Astrocyte (in vitro differentiated cells and primary cell): ENCODE results near the gene WDR45.

Experiments used
- EZH2 ChIP-seq: IDR thresholded peaks from 2 replicates; pipeline ENCODE4 v1.6.1; 2012; ENCODE audit warnings: mild to moderate bottlenecking, low read length, inconsistent platforms; ENCODE audit not compliant: insufficient read depth
- TF ChIP-seq, protein P1 (sequence below): IDR thresholded peaks from 2 replicates; pipeline ENCODE4 v1.5.1; 2011; ENCODE audit warnings: low read depth, mild to moderate bottlenecking, inconsistent platforms, low read length, moderate library complexity; ENCODE audit not compliant: insufficient read depth

DNA sequence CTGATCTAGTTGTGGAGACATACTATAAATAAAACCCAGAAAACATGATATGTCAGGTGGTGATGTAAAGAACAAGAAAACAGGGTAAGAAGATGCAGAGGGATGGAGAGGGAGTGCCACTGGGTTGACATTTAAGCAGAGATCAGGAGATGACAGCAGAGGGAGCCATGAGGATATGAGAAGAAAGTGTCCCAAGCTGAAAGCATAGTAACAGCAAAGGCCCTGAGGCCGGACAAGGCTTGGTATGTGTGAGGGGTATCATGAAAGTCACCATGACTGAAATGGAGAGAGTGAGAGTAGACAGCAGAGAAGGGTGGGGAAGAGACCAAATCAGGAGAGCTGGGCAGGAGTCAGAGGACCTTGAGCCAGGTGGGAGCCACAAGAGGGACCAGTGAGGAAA, 40.4 kb upstream of the WDR45 start:
- TF ChIP-seq, protein P1, sequence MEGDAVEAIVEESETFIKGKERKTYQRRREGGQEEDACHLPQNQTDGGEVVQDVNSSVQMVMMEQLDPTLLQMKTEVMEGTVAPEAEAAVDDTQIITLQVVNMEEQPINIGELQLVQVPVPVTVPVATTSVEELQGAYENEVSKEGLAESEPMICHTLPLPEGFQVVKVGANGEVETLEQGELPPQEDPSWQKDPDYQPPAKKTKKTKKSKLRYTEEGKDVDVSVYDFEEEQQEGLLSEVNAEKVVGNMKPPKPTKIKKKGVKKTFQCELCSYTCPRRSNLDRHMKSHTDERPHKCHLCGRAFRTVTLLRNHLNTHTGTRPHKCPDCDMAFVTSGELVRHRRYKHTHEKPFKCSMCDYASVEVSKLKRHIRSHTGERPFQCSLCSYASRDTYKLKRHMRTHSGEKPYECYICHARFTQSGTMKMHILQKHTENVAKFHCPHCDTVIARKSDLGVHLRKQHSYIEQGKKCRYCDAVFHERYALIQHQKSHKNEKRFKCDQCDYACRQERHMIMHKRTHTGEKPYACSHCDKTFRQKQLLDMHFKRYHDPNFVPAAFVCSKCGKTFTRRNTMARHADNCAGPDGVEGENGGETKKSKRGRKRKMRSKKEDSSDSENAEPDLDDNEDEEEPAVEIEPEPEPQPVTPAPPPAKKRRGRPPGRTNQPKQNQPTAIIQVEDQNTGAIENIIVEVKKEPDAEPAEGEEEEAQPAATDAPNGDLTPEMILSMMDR = no peak
- no peak for TF ChIP-seq EZH2
